Peyer's patch (tissue), 4 donors: ENCODE data around the gene ELMO1.

Experiments
- CTCF ChIP-seq, 6 experiments: fragments of 450-650 bp in 4 of 6; fragments of 200-600 bp in 2 of 6; sonication (generic) in 1 of 6; IDR thresholded peaks; one replicate each; pipeline ENCODE4 v1.5.1; 2017 to 2019; ENCODE audit warnings: antibody characterized with exemption in 6 of 6, mild to moderate bottlenecking in 3 of 6, moderate library complexity in 1 of 6
- POLR2A ChIP-seq, 2 donors: fragments of 450-650 bp; IDR thresholded peaks; one replicate each; pipeline ENCODE4 v1.5.1; 2017; ENCODE audit warnings: antibody characterized with exemption in 2 of 2, mild to moderate bottlenecking in 2 of 2, moderate library complexity in 2 of 2

- no peak for TF ChIP-seq CTCF (IDR thresholded peaks at IDR 0.05)
- no peak for TF ChIP-seq POLR2A (IDR thresholded peaks at IDR 0.05)
Observed at GRCh38 chr7:37033141-37033540, 415.5 kb downstream of the ELMO1 start.
